ENCODE data around the gene ADAM22.

Gene ADAM22

DNA sequence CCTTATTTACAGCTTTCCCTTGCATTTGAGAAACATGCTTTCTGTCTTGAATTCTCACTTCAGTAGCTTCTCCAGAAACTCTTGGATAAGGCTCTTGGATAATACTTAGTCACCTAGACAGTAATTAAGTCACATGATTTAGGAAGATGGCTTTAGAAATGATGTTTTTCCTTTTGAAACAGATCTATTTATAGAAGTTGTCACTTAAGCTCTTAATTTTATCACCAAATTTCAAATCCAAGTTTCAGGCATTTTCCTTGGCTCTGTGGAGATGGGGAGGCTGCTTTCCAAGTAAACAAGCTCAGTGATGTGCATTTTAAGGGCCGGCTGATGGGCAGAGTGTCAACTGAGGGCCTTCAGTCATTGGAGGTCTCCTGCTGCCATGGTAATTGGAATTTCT is 155.5 kb downstream of the ADAM22 start:
- no peak overlapping the region for H3K27ac Mint-ChIP-seq
- ATAC-seq (ENCODE audit: low read depth), result no peak

DNA sequence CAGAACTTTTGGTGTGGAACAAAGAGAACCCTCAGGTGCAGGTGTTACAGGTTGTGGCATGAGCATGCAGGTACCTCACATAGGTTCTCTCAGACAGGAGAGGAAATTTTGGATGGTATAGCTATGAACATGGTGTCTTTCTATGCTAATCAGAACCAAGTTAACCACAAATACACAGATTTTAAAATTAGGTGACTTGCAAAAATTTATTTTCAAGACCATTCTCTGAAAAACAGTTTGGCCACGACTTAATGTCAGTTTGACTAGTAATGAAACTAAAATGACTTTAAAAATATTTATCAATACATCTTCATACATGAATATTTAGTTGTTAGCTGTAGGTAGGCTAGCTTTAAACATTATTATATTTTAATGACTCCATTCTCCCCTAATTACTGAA is 156.2 kb downstream of the ADAM22 start:
- ATAC-seq (ENCODE audit: low read depth), result no peak

More for the DNA sequence above, 155.5 kb downstream of the ADAM22 start:
- H3K27me3 Mint-ChIP-seq, result peaks cover 3% of the 10 kb centered on the region
- H3K4me1 Mint-ChIP-seq, result no peaks in the 10 kb centered on the region
- H3K9me3 Mint-ChIP-seq, result no peaks in the 10 kb centered on the region
- H3K36me3 Mint-ChIP-seq, result no peaks in the 10 kb centered on the region
- no peak overlapping the region for H3K4me3 Mint-ChIP-seq
- no peak for DNase-seq (ENCODE audit: low spot score in 2 of 2)

DNA sequence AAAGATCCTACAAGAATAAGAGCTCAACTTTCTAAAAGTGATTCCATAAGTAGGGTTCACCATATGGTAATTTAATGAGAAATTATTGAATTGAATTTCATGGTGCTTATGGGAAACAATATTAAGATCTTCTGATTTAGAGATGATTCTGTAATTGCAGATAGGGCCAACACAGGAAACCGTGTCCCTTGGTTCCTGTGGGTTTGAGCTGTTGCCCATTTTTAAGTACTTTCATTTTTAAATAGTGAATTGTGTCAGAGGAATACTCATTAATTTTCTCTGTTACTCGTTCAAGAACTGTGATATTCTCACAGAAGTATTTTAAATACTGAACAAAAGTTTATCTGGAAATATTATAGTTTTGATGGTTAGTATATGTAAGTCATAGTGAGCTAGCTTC is 156.6 kb downstream of the ADAM22 start:
- no peak for ATAC-seq (ENCODE audit: low read depth)
- no peak overlapping the region for H3K27ac Mint-ChIP-seq
- no peak overlapping the region for H3K4me3 Mint-ChIP-seq

More for the DNA sequence above, 156.2 kb downstream of the ADAM22 start:
- Mint-ChIP-seq H3K27me3 (peaks cover 3% of the 10 kb centered on the region), H3K4me1 (no peaks in the 10 kb centered on the region), H3K27ac (no peak overlapping the region), H3K4me3 (no peak overlapping the region), H3K36me3 (no peaks in the 10 kb centered on the region), H3K9me3 (no peaks in the 10 kb centered on the region)
- no peak for DNase-seq (ENCODE audit: low spot score in 2 of 2)

DNA sequence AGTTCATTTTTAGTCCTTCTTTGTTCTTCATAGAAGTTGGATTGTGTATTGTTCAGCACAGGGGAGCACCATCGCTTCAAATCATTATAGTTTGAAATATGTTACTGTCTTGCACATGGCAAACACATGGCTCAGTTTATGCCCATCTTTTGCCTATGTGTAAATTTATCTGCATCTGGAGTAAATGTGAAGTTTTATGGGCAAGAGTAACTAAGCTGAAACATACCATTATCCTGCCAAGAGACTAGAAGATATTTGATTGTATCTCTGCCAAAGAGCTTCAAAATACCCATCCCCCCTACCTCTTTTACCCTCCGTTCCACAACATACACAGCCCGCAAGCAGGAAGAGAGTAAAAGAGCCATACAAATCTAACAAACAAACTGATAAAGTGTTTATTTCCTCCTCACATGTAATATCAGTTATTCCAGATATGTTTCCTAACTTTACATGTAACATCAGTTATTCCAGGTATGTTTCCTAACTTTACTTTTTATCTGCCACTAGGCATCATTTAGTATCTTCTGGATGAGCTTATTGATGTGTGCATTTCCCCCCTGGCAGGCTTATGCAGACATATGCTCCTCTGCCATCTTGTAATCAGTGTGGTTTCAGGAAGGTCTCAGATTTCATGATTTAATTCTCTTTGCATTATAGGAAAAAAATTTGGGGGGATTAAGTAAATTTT is 158.1 kb downstream of the ADAM22 start:
- ATAC-seq (ENCODE audit: low read depth), result no peak
- Mint-ChIP-seq H3K4me1 (no peaks in the 10 kb centered on the region), H3K36me3 (no peaks in the 10 kb centered on the region), H3K9me3 (no peaks in the 10 kb centered on the region), H3K27me3 (peaks cover 3% of the 10 kb centered on the region), H3K4me3 (no peak overlapping the region), H3K27ac (no peak overlapping the region)
- no peak for DNase-seq (ENCODE audit: low spot score in 2 of 2)

More for the DNA sequence above, 156.6 kb downstream of the ADAM22 start:
- H3K27me3 Mint-ChIP-seq, result peaks cover 3% of the 10 kb centered on the region
- H3K9me3 Mint-ChIP-seq, result no peaks in the 10 kb centered on the region
- no peaks in the 10 kb centered on the region for H3K4me1 Mint-ChIP-seq
- no peak for DNase-seq (ENCODE audit: low spot score in 2 of 2)
- H3K36me3 Mint-ChIP-seq, result no peaks in the 10 kb centered on the region

DNA sequence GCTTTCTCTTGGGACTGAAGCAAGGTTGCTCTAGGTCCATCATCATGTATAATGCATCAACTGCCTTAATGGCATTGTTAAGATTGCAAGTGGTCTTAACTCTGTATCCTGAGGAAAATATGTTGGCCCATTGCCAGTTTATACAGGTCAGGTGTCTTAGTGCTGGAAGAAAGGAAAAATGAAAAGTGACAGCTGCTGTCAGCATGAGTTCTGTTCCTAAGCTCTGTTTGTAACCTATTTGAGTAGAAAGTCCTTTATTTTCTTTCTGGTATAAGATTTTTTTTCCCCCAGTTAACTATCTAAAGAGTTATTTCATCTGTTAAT is 158.6 kb downstream of the ADAM22 start:
- H3K4me1 Mint-ChIP-seq, result no peaks in the 10 kb centered on the region
- H3K9me3 Mint-ChIP-seq, result no peaks in the 10 kb centered on the region
- ATAC-seq (ENCODE audit: low read depth) (no peak), DNase-seq (ENCODE audit: low spot score in 2 of 2) (no peak)
- H3K27me3 Mint-ChIP-seq, result peaks cover 3% of the 10 kb centered on the region
- H3K27ac Mint-ChIP-seq, result no peak overlapping the region
- no peak overlapping the region for H3K4me3 Mint-ChIP-seq
- no peaks in the 10 kb centered on the region for H3K36me3 Mint-ChIP-seq

DNA sequence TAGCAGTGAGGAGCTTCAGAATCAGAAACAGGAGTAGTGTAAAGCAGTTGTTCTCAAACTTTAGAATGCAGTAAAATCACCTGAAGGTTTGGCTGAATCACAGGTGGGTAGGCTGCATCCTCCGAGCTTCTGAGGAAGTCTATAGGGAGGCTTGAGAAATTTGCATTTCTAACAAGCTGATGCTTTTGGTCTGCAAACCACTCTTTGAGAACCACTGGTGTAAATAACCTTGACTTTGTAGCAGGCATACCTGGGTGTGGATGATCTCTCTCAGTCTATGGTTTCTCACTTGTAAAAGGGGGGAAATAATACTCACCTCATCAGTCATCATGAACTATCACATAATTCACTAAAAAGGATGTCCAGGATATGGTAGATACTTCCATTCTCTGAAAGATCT is 167.7 kb downstream of the ADAM22 start:
- ATAC-seq (ENCODE audit: low read depth), result no peak
- Mint-ChIP-seq H3K27ac (no peak overlapping the region), H3K4me1 (no peaks in the 10 kb centered on the region), H3K27me3 (no peaks in the 10 kb centered on the region), H3K36me3 (no peaks in the 10 kb centered on the region), H3K9me3 (no peaks in the 10 kb centered on the region), H3K4me3 (no peak overlapping the region)
- DNase-seq (ENCODE audit: low spot score in 2 of 2), result no peak

DNA sequence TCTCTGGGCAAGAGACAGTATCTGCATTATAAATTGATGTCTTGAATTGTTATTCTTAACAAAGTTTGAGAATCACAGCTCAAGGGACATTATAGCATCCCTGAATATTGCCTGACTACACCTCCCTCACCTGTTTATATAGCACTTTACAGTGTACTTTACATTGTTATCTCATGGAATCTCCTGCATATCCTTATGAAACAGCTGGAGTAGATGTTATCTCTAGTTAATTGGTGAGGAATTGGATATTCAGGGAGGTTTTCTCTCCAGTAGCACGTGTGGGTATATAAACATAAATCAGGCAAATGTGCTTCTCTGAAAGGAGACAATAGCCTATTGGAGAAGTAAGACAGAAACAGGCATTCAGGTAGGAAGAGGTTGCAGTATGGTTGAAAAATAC is 168.6 kb downstream of the ADAM22 start:
- H3K9me3 Mint-ChIP-seq, result no peaks in the 10 kb centered on the region
- no peak overlapping the region for H3K27ac Mint-ChIP-seq
- H3K27me3 Mint-ChIP-seq, result no peaks in the 10 kb centered on the region
- DNase-seq (ENCODE audit: low spot score in 2 of 2) (no peak), ATAC-seq (ENCODE audit: low read depth) (no peak)
- no peaks in the 10 kb centered on the region for H3K4me1 Mint-ChIP-seq
- no peak overlapping the region for H3K4me3 Mint-ChIP-seq
- no peaks in the 10 kb centered on the region for H3K36me3 Mint-ChIP-seq

DNA sequence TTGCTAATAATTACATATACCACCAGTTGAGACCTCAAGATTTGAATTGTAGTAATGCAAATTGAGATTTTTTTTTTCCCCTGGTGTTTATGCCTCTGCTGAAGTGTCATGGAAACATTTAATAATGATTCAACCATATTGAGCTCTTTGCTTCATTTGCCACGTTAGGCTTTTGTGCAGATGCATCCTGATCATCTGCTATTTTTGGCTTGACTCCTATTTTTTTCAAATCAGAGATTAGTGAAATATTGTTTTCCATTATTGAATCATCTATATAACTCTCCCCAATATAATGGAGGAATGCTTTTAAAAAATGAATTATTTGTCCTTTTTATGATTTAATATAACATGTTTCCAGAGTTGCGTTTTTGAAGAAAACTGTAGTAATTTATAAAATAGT is 170.7 kb downstream of the ADAM22 start:
- H3K27ac Mint-ChIP-seq, result no peak overlapping the region
- no peaks in the 10 kb centered on the region for H3K36me3 Mint-ChIP-seq
- H3K4me1 Mint-ChIP-seq, result no peaks in the 10 kb centered on the region
- no peak for ATAC-seq (ENCODE audit: low read depth)
- H3K27me3 Mint-ChIP-seq, result no peaks in the 10 kb centered on the region
- H3K9me3 Mint-ChIP-seq, result no peaks in the 10 kb centered on the region
- H3K4me3 Mint-ChIP-seq, result no peak overlapping the region
- DNase-seq (ENCODE audit: low spot score in 2 of 2), result no peak

DNA sequence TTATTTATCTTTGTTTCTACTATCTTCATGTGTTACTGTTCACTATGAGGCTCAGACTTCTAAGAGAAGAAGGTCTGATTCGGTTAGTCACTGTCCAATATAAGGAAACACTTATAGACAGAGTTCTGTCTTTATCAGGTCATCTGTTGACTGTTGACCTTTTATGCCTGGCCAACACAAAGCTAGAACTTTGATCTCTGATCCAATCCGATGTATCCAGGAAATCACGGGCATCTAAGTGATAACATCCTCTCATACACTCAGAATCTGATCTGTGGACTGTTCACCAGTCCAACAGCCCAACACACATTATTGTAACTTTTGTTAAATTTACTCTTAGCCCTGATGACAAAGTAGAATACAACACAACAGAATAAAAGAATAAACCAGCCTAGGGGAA is 171.2 kb downstream of the ADAM22 start:
- no peaks in the 10 kb centered on the region for H3K36me3 Mint-ChIP-seq
- no peaks in the 10 kb centered on the region for H3K9me3 Mint-ChIP-seq
- H3K4me3 Mint-ChIP-seq, result no peak overlapping the region
- H3K27me3 Mint-ChIP-seq, result no peaks in the 10 kb centered on the region
- ATAC-seq (ENCODE audit: low read depth) (no peak), DNase-seq (ENCODE audit: low spot score in 2 of 2) (no peak)
- H3K27ac Mint-ChIP-seq, result no peak overlapping the region
- H3K4me1 Mint-ChIP-seq, result no peaks in the 10 kb centered on the region

DNA sequence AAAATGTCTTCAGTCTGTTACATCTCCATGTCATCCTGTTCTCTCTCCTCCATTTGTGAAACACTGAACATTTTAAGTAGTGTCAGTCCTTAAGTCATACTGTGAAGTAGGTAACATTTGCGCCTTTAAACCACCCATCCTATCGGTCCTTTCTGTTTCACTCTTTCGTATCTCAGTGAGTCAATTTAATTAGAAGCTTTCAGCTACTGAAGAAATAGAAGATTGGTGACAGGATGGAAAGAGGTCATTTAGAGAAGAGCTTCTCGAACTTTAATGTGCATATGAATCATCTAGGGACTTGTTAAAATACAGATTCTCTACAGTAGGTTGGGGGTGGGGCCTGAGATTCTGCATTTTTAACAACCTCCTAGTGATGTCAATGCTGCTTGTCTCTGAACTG is 172.4 kb downstream of the ADAM22 start:
- Mint-ChIP-seq H3K27ac (no peak overlapping the region), H3K27me3 (no peaks in the 10 kb centered on the region), H3K4me1 (no peaks in the 10 kb centered on the region), H3K4me3 (no peak overlapping the region), H3K9me3 (no peaks in the 10 kb centered on the region), H3K36me3 (no peaks in the 10 kb centered on the region)
- DNase-seq (ENCODE audit: low spot score in 2 of 2), result no peak
- no peak for ATAC-seq (ENCODE audit: low read depth)

DNA sequence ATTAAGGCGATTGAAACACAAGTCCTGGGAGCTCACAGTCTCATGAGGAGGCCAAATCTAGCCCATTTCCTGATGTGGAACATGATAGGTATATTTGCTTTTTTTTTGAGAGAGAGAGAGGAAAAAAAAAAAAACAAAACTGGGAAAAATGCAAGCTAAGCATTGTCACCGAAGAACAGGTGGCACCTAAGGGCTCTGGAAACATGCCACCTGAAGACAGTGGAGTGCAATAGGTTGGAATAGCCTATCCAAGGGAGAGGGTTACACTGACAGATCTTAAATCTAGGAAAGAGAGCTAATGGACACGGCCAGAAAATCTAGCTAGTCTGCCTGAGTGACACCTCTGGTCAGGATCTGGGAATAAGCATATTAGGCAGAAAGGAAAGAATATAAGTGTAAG is 175.6 kb downstream of the ADAM22 start:
- no peaks in the 10 kb centered on the region for H3K27me3 Mint-ChIP-seq
- no peaks in the 10 kb centered on the region for H3K36me3 Mint-ChIP-seq
- no peaks in the 10 kb centered on the region for H3K4me1 Mint-ChIP-seq
- H3K4me3 Mint-ChIP-seq, result no peak overlapping the region
- DNase-seq (ENCODE audit: low spot score in 2 of 2) (no peak), ATAC-seq (ENCODE audit: low read depth) (no peak)
- no peak overlapping the region for H3K27ac Mint-ChIP-seq
- H3K9me3 Mint-ChIP-seq, result no peaks in the 10 kb centered on the region

DNA sequence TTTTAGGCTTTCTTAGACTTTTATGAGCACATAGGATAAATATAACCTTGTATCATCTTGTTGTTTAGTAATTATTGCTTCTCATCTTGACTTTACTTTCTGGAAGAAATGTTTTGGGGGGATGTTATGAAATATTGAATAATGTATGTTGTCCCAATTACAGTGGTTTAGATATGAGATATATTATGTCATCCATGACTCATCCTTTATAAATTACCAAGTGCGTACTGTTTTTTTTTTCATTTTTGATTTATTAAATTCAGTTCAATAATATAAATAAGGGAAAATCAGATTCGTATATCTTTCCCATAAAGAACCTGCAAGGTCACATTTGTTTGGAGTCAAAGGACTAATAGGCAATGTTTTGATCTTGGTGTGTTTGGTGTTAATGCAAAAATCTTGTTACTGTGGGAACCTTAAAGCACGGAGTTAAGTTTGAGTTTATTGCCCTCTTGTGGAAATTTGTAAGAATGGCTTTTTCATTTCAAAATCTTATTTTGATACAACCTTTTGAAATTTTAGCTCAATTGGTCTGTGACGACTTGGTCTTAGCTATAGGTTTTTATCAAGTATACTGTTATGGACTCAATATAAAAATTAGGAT is 177.2 kb downstream of the ADAM22 start:
- no peaks in the 10 kb centered on the region for H3K9me3 Mint-ChIP-seq
- peak in 1 of 2 donors; percentile 9 for DNase-seq (ENCODE audit: low spot score in 2 of 2)
- H3K27me3 Mint-ChIP-seq, result no peaks in the 10 kb centered on the region
- no peak overlapping the region for H3K27ac Mint-ChIP-seq
- no peaks in the 10 kb centered on the region for H3K36me3 Mint-ChIP-seq
- ATAC-seq (ENCODE audit: low read depth), result peak; percentile 48
- H3K4me3 Mint-ChIP-seq, result no peak overlapping the region
- H3K4me1 Mint-ChIP-seq, result no peaks in the 10 kb centered on the region

DNA sequence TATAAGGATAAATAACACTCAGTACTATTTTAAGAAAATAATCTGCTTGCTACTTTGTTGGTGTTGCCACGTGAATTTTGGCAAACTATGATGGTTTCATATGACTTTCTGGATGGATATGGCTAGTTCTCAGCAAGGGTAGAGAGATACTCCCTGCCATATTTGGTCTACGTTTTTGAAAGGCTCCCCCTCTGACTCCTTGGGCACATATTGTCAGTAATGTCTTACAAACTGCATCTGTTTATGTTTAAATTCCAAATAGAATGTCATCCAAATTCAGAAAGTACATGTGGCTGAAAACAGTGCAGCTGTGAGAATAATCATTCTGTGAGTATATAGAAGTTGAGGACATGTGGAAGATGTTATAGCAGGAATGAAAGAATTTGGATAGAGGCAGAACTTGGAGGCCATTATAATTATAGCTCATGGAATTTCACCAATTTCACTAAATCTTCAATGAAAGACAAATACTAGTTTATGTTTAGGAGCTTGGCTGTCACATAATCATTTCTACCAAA is 178.0 kb downstream of the ADAM22 start:
- ATAC-seq (ENCODE audit: low read depth) (no peak), DNase-seq (ENCODE audit: low spot score in 2 of 2) (no peak)
- no peak overlapping the region for H3K4me3 Mint-ChIP-seq
- H3K4me1 Mint-ChIP-seq, result no peaks in the 10 kb centered on the region
- peaks cover 2% of the 10 kb centered on the region for H3K36me3 Mint-ChIP-seq
- H3K27ac Mint-ChIP-seq, result no peak overlapping the region
- no peaks in the 10 kb centered on the region for H3K27me3 Mint-ChIP-seq
- no peaks in the 10 kb centered on the region for H3K9me3 Mint-ChIP-seq

DNA sequence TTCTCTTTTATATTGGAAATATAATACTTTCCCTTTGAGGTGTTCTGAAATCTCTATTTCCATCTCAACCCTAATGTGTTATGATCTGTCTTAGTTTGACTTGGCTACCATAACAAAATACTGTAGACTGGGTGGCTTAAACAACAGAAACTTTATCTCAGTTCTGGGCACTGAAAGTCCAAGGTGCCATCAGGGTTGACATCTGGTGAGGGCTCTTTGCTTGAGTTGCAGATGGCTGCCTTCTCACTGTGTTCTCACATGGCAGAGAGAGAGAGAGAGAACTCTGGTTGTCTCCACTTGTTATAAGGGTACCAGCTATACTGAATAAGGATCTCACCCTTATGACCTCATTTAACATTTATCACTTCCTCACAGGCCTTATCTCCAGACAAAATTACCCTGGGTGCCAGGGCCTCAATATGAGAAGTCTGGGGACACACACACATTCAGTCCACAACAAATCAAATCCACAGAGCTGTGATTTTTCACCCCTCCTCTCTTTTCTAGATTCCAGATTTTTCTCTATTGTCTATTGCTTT is 181.3 kb downstream of the ADAM22 start:
- H3K27ac Mint-ChIP-seq, result no peak overlapping the region
- ATAC-seq (ENCODE audit: low read depth) (no peak), DNase-seq (ENCODE audit: low spot score in 2 of 2) (no peak)
- no peak overlapping the region for H3K4me3 Mint-ChIP-seq
- no peaks in the 10 kb centered on the region for H3K27me3 Mint-ChIP-seq
- peaks cover 2% of the 10 kb centered on the region for H3K36me3 Mint-ChIP-seq
- H3K9me3 Mint-ChIP-seq, result no peaks in the 10 kb centered on the region
- H3K4me1 Mint-ChIP-seq, result no peaks in the 10 kb centered on the region

DNA sequence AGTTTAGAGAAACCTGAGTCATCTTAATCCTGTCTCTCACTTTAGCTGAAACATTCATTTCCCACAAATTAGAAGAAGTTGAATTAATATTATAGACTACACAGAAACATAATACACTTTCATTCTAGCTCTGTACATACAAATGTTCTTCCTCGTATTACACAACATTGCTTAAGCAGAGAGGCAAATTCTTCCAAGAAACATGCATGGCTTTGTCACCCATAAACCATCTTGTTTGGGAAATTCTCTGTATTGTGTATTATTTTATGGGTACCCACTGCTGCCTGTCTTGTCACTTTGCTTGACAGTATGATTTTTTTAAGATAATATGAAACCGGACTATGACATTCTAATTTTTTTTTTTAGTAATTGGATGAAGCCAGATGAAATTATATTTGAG is 181.8 kb downstream of the ADAM22 start:
- Mint-ChIP-seq H3K4me3 (no peak overlapping the region), H3K36me3 (peaks cover 2% of the 10 kb centered on the region), H3K27ac (no peak overlapping the region), H3K27me3 (no peaks in the 10 kb centered on the region), H3K9me3 (no peaks in the 10 kb centered on the region), H3K4me1 (no peaks in the 10 kb centered on the region)
- DNase-seq (ENCODE audit: low spot score in 2 of 2) (no peak), ATAC-seq (ENCODE audit: low read depth) (no peak)
